NCI-H2196 treated with DMSO at 0.1 percent for 48 hours (cell line): ENCODE measurements around the gene KRT80.
A peak's percentile ranks its signal among the peaks of the same experiment; 100 is the strongest.

Experiments
- DNase-seq: peaks from one replicate; lab custom pipeline; 2025; ENCODE audit not compliant: unreplicated experiment; lab: John Stamatoyannopoulos, UW

Gene KRT80

GRCh38 chr12:52211716-52212585 is 20.1 kb upstream of the KRT80 start:
- DNase-seq: no peak

- DNase-seq: no peak
Observed at GRCh38 chr12:52210925-52211650, 19.3 kb upstream of the KRT80 start.

- DNase-seq: no peak
Observed at GRCh38 chr12:52210186-52210924, 18.5 kb upstream of the KRT80 start.

GRCh38 chr12:52209321-52209720 is 17.5 kb upstream of the KRT80 start:
- DNase-seq: no peak

GRCh38 chr12:52208424-52209165 is 16.8 kb upstream of the KRT80 start:
- no peak for DNase-seq

- DNase-seq: peak; percentile 78
Observed at GRCh38 chr12:52207895-52208294, 16.1 kb upstream of the KRT80 start.

GRCh38 chr12:52207106-52207505 is 15.3 kb upstream of the KRT80 start:
- no peak for DNase-seq

- DNase-seq: no peak
Observed at GRCh38 chr12:52206304-52207040, 14.7 kb upstream of the KRT80 start.

- no peak for DNase-seq
Observed at GRCh38 chr12:52205612-52206303, 13.9 kb upstream of the KRT80 start.

GRCh38 chr12:52204931-52205505 is 13.2 kb upstream of the KRT80 start:
- no peak for DNase-seq

- no peak for DNase-seq
Observed at GRCh38 chr12:52204095-52204930, 12.5 kb upstream of the KRT80 start.

- DNase-seq: peak; percentile 57
Observed at GRCh38 chr12:52203079-52203921, 11.5 kb upstream of the KRT80 start.

GRCh38 chr12:52202361-52203078 is 10.7 kb upstream of the KRT80 start:
- DNase-seq: no peak

GRCh38 chr12:52201451-52201839 is 9.6 kb upstream of the KRT80 start:
- no peak for DNase-seq

GRCh38 chr12:52200781-52201450 is 9.1 kb upstream of the KRT80 start:
- no peak for DNase-seq

GRCh38 chr12:52200086-52200780 is 8.4 kb upstream of the KRT80 start:
- no peak for DNase-seq
